ENCODE data around the gene ZNF302. TPM values are rescaled to one million over a fixed set of nuclear protein-coding genes. Genes with fewer than 3 reads are reported as not detected.

The ZNF302 gene
- total RNA-seq, 1 experiment from 2014 or later = 23.3 TPM

DNA sequence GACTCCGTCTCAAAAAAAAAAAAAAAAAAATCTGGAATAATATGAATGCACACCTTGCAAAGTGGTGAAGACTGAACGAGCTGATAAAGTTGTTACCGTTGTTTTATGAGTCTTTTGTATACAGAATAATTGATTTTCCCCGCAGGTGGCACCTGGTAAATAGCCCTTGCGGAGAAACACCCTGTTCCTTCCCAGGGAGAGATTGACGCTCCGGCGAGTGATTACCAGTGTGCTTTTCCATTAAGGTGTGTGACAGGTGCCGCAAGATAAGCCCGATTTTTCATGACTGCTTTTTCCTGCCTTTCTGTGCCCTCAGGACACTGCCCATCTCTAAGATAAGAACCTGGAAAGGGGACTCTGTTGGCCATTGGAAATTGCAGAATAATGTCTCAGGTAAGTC lies 943 bp downstream of the ZNF302 start:
- WGBS (ENCODE audit: extremely low coverage, insufficient read length, low lambda C conversion rate) = no CpG with 5 or more reads among the region's 10 CpGs
- TF ChIP-seq, protein P1, sequence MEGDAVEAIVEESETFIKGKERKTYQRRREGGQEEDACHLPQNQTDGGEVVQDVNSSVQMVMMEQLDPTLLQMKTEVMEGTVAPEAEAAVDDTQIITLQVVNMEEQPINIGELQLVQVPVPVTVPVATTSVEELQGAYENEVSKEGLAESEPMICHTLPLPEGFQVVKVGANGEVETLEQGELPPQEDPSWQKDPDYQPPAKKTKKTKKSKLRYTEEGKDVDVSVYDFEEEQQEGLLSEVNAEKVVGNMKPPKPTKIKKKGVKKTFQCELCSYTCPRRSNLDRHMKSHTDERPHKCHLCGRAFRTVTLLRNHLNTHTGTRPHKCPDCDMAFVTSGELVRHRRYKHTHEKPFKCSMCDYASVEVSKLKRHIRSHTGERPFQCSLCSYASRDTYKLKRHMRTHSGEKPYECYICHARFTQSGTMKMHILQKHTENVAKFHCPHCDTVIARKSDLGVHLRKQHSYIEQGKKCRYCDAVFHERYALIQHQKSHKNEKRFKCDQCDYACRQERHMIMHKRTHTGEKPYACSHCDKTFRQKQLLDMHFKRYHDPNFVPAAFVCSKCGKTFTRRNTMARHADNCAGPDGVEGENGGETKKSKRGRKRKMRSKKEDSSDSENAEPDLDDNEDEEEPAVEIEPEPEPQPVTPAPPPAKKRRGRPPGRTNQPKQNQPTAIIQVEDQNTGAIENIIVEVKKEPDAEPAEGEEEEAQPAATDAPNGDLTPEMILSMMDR (conservative IDR thresholded peaks at IDR 0.05) = no peak

More for the DNA sequence above, 943 bp downstream of the ZNF302 start:
- Histone ChIP-seq H3K79me1 (ENCODE audit: insufficient read depth, low read depth, low read length, poor library complexity, severe bottlenecking) (no peaks in the 10 kb centered on the region), H3K18ac (ENCODE audit: insufficient read length, low read depth, low read length) (no peak overlapping the region), H4K20me1 (ENCODE audit: control insufficient read depth, insufficient read depth, insufficient read length) (no peaks in the 10 kb centered on the region), H3K4me2 (ENCODE audit: insufficient read depth, insufficient read length, low read length) (peak overlapping the region; percentile 67), H3T11ph (ENCODE audit: low read length) (no peak overlapping the region), H3K56ac (ENCODE audit: insufficient read length, low read depth, low read length) (no peak overlapping the region), H4K91ac (ENCODE audit: insufficient read length, low read depth, low read length) (no peak overlapping the region), H2BK5ac (ENCODE audit: insufficient read length, low read length) (no peak overlapping the region), H3K27ac (ENCODE audit: insufficient read length, low read depth, low read length) (no peak overlapping the region), H2AFZ (ENCODE audit: low read length) (no peak overlapping the region), H4K5ac (ENCODE audit: insufficient read length, low read depth, low read length) (no peak overlapping the region), H3K9ac (ENCODE audit: extremely low read depth, insufficient read length, low read length) (peak overlapping the region; percentile 90), H3K4me1 (ENCODE audit: insufficient read depth, low read length) (peaks cover 4% of the 10 kb centered on the region; the same call in 1 of the 2 replicates), H3K14ac (ENCODE audit: insufficient read depth, low read length) (no peak overlapping the region), H3K4ac (ENCODE audit: low read depth, low read length) (no peak overlapping the region), H4K8ac (replicated peaks; ENCODE audit: insufficient read length, low read depth, low read length) (no peak overlapping the region), H3K27me3 (ENCODE audit: insufficient read depth, low read length) (no peaks in the 10 kb centered on the region), H2BK12ac (ENCODE audit: insufficient read length, low read depth, low read length) (no peak overlapping the region), H2BK120ac (ENCODE audit: low read depth, low read length, poor library complexity, severe bottlenecking) (no peak overlapping the region), H3K23ac (ENCODE audit: insufficient read length, low read depth, low read length) (no peak overlapping the region), H3K79me2 (ENCODE audit: insufficient read depth, low read length) (no peaks in the 10 kb centered on the region), H2AK5ac (ENCODE audit: insufficient read length, low read length) (no peak overlapping the region), H3K23me2 (ENCODE audit: insufficient read length, low read depth, low read length, poor library complexity, severe bottlenecking) (peaks cover 18% of the 10 kb centered on the region), H3K9me3 (ENCODE audit: control insufficient read depth, low read depth, low read length) (no peaks in the 10 kb centered on the region), H2BK20ac (ENCODE audit: low read depth, low read length, poor library complexity, severe bottlenecking) (no peak overlapping the region), H2BK15ac (ENCODE audit: low read depth, low read length) (no peak overlapping the region)
- H3K9me3 Mint-ChIP-seq = peaks cover 35 to 44% of the 10 kb centered on the region in 2 experiments
- H3K36me3 Mint-ChIP-seq (ENCODE audit: insufficient read depth in 1 of 3, low read depth in 3 of 3) = peaks cover 45 to 52% (median 46%) of the 10 kb centered on the region in 3 experiments
- H3K4me1 Mint-ChIP-seq = peaks cover 11 to 12% of the 10 kb centered on the region in 2 experiments
- no peak overlapping the region; a peak in 2 of 7 replicates for H3K27ac Mint-ChIP-seq
- peak overlapping the region; percentile 88 to 92 for H3K4me3 Mint-ChIP-seq
- DNase-seq = no peak
- peaks cover 21% of the 10 kb centered on the region for H3K27me3 Mint-ChIP-seq (ENCODE audit: low read depth)

Data from H9 (cell line).